ENCODE data around the gene ICAM1.

Gene ICAM1

DNA sequence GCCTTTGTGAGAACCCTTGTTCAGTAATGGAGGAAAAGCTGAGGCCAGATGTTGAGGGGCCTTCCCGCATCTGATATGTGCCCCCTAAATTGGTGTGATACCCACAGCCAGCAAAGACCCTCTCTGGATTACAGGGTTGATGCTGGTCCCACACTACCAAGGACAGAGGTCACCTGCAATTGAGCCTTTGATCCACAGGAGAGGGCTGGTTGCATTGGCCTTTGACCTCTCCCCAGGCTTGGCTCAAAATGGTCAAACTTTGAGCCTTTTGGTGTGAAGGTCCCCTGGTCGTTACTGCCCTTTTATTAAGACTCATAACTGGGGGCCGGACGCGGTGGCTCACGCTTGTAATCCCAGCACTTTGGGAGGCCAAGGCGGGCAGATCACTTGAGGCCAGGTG is 27.3 kb upstream of the ICAM1 start:
- no peak for DNase-seq

DNA sequence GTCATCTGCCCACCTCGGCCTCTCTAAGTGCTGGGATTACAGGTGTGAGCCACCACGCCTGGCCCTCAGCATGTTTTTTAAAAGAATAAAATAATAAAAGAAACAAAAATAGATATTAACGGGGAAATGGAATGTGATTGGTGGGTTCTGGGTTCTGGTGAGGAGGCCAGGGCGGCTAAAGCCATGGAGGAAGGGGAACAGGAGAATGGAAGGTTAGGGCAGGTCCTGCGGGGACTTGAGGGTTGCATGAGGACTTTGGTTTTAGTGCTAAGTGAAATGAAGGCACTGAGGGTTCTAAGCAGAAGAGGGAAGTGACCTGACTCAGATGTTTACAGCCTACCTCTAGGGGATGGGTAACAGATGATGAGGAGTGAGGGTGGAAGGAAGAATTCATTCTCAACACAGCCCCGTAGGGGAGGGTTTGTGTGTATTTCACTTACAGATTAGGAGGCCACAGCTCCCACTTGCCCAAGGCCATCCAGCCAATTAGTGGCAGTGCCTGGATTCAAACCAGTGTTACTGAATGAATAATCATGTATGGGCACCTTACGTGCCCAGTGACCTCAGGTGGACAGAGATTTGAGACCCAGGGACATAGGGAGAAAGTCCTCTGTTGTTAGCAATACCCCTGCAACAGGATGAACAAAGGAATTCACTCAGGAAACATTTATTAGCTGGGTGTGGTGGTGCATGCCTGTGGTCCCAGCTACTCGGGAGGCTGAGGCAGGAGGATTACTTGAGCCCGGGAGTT is 25.6 kb upstream of the ICAM1 start:
- DNase-seq = no peak

DNA sequence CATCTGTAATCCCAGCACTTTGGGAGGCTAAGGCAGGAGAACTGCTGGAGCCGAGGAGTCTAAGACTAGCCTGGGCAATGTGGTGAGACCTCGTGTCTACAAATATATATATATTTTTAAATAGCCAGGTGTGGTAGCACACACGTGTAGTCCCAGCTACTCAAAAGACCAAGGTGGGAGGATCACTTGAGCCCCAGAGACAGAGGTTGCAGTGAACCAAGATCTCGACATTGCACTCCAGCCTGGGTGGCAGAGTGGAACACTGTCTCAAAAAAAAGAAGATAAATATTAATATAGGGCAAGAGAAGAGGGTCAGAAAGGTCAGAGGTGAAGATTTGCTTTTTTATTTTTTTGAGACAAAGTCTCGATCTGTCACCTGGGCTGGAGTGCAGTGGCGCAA is 24.4 kb upstream of the ICAM1 start:
- DNase-seq = no peak

DNA sequence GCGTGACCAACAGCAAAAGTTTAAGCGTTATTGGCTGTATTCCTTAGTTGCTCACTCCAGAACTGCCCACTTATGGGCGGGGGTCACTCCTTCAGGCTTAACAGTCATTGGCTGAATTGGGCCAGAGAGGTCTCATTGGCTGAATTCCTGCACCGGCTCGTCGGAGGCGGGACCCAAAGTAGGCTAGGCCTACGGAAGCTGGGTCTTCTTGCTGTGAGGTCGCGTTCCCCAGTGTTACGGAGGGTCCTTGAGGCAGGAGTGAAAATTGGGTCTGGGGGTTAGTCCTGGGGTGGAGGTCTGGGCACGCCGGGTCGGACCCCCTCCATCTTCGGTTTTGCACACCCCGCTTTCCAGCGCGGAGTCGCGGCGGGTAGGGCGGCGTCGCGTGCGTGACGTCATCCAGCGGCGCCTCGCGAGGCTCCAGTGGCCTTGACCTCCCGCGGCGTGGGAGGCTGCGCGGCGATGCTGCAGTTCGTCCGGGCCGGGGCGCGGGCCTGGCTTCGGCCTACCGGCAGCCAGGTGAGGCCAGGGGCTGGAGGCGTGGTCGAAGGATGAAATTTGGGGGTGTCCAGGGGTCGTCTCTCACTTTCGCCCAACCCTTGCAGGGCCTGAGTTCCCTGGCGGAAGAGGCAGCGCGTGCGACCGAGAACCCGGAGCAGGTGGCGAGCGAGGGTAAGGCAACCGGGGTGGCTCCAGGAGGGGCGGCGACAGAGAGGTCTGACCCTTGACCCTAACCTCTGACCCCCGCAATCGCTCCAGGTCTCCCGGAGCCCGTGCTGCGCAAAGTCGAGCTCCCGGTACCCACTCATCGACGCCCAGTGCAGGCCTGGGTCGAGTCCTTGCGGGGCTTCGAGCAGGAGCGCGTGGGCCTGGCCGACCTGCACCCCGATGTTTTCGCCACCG is 18.9 kb upstream of the ICAM1 start, which contains the start of gene MRPL4:
Gene MRPL4, plus strand, starts transcription at position 423 of the 903 bp plus-strand sequence. Its CDS starts 40 bp downstream, at position 463.
- peak; percentile 99 for DNase-seq

DNA sequence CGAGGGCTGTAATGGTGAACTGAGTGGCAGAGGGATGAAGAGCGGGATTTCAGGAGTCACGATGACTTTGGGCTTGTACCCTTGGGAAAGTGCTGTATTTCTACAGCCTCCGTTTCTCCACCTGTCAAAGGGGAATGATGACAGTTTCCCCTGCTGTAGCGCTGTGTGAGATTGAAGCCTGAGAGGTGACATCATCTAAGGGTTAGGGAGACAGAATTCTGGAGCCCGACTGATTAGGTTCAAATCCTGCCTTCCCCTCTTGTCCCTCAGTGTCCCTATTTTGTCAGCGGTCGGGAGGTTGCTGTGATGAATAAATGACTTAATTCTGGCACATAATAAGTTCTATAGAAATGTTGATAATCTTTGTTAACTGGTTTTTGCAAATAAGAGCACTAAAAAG is 18.2 kb upstream of the ICAM1 start:
- DNase-seq = no peak

DNA sequence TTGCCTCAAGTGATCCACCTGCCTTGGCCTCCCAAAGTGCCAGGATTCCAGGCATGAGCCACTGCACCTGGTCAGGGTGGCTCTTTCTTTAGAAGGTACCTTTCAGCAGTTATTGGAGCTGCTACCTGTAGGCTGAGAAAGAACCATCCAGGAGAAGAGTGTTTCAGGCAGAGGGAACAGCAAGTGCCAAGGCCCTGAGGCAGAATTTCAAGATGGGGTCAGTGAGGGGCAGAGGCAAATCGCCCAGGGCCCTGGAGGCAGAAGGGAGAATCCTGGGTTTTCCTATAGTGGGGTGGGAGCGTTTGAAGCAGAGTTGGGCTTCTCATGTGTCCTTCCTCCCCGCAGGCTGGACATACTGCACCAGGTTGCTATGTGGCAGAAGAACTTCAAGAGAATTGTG is 16.7 kb upstream of the ICAM1 start:
- no peak for DNase-seq

DNA sequence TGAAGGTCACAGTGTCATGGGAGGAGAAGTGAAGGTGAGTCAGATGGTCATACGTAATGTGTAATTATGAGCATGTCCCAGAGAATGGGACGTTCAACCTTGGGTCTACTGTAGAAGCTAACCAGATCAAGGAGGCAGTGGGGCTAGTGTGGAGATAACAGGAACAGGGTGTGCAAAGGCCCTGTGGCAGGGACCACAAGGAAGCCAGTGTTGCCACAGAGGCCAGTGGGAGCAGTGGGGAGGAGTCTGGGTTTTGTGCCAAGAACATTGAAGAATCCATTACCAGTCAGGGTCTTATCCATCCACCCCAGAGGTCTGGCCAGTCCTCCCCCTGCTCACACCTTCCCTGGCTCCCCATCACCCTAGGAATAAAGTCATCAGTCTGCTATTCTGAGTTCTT is 15.6 kb upstream of the ICAM1 start:
- DNase-seq = no peak

DNA sequence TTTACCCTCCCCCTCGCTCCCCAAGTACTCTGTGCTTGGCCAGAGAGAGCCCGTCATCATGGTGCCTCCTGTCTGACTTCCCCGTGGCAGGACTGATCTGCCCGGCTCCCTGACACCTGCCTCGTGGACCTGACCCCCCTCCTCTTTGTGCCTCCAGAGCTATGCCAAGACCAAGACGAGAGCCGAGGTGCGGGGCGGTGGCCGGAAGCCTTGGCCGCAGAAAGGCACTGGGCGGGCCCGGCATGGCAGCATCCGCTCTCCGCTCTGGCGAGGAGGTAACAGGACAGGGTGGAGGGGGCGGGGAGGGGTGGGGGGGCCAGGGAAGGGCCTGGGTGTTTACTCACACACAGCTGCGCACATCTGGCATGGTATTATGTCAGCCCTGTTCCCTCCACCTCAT is 14.4 kb upstream of the ICAM1 start:
- DNase-seq = no peak

DNA sequence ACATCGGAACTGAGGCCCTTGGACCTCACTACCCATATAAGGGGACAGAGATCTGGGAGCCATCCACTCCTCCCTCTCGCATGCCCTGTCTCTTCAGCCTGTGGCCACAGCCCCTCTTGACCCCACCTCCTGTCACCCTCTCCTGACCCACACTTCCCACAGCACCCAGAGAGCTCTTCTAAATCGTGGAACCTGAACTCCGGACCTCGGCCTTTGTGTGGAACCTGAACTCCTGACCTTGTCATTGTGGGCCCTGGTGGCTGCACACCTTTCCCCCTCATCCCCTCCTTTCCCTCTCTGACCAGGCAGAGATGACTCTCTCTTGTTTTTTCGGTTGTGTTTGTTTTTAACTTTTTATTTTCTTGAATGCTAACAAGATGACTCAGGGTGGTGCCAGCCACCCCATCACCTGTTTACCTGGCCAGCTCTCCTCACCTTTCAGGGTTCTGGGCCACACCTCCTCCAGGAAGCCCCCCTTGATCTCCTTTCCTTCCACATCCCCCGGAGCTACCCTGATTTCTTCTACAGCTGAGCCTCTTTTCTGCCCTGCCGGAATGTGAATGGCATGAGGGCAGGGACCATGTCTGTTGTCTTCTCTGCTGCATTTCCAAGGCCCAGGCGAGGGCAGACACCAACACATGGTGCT is 13.8 kb upstream of the ICAM1 start:
- no peak for DNase-seq

DNA sequence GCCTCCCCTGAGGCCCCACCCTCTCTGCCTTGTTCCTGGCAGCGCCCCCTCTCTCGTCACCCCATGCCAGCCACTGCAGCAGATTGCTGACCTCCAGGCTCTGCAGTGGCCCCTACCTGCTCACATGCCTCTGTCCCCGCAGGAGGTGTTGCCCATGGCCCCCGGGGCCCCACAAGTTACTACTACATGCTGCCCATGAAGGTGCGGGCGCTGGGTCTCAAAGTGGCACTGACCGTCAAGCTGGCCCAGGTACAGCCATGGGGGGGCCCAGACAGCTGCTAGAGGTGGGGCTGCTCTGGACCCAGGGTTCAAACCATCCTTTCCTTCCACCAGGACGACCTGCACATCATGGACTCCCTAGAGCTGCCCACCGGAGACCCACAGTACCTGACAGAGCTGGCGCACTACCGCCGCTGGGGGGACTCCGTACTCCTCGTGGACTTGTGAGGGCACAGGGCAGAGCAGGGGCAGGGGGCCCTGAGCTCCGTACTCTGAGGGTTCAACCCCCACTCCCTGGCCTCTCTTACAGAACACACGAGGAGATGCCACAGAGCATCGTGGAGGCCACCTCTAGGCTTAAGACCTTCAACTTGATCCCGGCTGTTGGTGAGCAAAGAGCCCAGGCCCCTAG is 12.7 kb upstream of the ICAM1 start:
- DNase-seq = no peak

DNA sequence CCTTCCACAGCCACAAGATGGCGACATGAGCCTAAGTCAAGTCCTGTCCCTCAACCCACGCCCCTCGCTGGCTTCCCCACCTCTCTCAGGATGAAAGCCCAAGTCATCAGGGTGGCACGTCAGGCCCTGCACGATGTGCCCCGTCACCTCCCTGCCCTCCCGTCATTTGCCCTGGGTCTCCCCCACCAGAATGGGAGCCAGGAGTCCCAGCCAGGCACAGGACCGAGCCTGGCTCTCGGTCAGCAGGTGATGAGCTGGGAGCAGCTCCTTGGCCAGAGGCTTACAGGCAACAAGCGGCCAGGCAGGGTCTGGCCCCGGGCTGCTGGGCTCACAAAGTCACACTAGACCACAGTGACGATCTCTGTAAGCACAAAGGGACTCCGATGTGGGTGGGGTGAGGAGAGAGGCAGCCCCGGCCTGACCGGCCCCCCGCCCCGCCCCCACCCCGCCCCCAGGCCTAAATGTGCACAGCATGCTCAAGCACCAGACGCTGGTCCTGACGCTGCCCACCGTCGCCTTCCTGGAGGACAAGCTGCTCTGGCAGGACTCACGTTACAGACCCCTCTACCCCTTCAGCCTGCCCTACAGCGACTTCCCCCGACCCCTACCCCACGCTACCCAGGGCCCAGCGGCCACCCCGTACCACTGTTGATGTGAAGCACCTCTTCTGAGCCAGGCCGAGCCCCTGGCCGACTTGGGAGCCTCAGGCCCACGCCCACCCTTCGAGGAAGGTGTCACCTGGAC is 11.6 kb upstream of the ICAM1 start:
- DNase-seq = peak; percentile 80

DNA sequence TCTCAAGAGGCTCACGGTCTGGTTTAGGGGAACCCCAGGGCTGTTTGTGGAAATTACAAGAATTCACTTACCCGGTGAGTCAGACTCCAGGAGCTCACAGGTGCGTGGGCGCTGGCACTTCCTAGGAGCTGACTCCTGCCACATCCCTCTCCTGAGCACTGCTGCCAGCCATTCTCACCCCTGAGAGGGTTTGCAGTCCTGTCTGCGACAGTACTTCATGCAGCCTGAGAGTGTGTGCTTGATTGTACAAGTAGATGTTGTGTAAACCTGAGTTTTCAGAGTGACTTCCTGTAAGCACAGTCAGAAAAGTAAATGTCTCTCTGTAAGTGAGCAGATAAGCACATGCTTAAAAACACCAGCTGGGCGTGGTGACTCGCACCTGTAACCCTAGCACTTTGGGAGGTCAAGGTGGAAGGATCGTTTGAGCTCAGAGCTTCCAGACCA is 10.8 kb upstream of the ICAM1 start:
- DNase-seq = no peak

DNA sequence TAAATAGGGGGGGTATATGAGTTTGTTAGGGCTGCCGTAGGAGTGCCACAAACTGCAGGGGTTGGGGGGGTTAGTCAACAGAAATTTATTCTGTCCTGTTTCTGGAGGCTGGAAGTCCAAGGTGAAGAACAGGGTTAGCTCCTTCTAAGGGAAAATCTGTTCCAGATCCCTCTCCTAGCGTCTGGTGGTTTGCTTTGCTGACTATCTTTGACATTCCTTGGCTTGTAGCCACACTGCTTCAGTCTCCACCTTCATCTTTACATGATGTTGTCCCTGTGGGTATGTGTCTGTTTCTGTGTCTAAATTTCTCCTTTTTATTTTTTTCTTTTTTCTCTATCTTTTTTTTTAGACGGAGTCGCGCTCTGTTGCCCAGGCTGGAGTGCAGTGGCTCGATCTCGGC is 8.1 kb upstream of the ICAM1 start:
- DNase-seq = peak; percentile 53

DNA sequence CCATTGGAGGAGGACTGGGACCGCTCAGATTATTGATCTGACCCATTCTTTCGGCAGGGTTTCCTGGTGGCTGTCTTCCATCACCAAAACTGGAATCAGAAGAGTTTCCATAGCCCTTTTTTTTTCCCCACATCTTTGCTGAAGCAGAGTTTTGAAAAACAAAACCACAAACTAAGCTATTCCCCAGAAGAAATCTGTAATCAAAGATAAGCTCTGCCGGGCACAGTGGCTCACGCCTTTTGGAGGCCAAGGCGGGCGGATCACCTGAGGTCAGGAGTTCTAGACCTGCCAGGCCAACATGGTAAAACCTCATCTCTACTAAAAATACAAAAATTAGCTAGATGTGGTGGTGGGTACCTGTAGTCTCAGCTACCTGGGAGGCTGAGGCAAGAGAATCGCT is 4.2 kb upstream of the ICAM1 start:
- DNase-seq = no peak

DNA sequence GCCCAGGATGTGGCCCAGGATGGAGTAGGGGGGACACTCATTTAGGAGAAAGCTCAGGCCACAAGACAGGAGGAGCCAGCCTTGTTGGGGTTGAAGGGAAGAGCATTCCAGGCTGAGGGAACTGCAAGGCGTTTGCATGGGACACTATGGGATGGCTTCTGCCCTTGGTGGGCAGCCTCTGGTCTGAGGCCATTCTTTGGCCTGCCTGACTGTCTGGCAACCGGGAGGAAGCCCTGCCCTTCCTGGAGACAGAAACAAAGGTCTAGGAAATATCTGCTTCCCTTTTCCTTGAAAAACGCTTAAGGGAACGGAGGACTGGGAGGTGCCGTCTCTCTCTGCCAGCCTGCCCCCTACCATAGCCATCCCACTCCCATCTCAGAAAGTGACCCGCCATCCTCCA is 2.8 kb upstream of the ICAM1 start:
- DNase-seq = no peak

DNA sequence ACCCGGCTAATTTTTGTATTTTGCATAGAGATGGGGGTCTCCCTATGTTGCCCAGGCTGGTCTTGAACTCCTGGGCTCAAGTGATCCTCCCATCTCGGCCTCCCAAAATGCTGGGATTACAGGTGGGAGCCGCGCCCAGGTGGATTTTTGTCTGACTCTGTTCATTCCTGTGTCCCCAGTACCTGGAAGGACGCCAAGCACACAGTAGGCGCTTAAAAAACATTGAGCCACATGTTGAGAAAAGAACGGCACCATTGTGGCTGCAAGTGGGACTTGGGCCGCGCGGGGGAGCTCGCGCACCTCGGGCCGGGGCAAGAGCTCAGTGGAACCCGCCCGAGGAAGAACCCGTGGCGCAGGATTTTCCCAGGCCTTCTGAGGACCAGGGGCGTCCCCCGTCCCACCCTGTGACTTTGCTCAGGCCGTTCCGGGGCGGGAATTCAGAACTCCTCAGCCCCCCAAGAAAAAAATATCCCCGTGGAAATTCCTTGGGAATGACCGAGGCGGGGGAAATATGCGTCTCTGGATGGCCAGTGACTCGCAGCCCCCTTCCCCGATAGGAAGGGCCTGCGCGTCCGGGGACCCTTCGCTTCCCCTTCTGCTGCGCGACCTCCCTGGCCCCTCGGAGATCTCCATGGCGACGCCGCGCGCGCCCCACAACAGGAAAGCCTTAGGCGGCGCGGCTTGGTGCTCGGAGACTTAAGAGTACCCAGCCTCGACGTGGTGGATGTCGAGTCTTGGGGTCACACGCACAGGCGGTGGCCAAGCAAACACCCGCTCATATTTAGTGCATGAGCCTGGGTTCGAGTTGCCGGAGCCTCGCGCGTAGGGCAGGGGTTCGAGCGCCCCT is 1.4 kb upstream of the ICAM1 start:
- DNase-seq = peak; percentile 61

DNA sequence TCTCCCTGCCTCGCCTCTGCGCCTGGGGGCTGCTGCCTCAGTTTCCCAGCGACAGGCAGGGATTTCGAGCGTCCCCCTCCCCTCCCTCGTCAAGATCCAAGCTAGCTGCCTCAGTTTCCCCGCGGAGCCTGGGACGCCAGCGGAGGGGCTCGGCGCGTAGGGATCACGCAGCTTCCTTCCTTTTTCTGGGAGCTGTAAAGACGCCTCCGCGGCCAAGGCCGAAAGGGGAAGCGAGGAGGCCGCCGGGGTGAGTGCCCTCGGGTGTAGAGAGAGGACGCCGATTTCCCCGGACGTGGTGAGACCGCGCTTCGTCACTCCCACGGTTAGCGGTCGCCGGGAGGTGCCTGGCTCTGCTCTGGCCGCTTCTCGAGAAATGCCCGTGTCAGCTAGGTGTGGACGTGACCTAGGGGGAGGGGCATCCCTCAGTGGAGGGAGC is 722 bp upstream of the ICAM1 start:
- no peak for DNase-seq

DNA sequence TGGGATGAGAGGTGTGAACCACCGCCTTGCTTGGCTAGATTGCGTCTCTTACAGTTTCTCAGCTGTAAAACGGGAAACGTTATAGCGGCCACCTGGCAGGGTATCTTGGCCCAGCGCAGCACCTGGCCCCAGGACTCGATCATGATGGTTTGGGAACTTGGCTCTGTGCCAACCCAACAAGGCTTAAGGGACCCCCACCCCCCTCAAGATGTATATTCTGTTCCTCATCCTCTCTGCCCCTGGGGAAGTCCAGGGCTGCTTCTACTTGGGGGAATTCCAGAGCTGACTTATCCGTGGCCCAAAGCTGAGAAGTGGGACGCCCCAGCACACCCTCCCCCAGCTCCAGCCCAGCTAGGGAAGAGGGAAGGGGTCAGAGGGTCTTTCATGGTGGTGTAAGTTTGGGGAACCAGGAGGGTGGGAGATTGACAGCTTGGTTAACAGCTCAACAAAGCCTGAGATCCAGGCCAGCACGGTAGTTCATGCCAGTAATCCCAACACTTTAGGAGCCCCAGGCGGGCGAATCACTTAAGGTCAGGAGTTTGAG is 695 bp downstream of the ICAM1 start:
- DNase-seq = no peak

DNA sequence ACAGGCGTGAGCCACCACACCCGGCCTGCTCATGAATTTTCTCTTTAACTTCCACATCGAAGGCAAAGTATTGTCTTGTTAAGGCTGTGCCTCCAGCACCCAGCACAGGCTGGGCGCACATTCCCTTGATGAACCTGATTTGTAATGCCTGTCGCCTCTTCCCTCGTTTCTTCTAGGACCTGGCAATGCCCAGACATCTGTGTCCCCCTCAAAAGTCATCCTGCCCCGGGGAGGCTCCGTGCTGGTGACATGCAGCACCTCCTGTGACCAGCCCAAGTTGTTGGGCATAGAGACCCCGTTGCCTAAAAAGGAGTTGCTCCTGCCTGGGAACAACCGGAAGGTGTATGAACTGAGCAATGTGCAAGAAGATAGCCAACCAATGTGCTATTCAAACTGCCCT is 3.7 kb downstream of the ICAM1 start:
- DNase-seq = no peak

DNA sequence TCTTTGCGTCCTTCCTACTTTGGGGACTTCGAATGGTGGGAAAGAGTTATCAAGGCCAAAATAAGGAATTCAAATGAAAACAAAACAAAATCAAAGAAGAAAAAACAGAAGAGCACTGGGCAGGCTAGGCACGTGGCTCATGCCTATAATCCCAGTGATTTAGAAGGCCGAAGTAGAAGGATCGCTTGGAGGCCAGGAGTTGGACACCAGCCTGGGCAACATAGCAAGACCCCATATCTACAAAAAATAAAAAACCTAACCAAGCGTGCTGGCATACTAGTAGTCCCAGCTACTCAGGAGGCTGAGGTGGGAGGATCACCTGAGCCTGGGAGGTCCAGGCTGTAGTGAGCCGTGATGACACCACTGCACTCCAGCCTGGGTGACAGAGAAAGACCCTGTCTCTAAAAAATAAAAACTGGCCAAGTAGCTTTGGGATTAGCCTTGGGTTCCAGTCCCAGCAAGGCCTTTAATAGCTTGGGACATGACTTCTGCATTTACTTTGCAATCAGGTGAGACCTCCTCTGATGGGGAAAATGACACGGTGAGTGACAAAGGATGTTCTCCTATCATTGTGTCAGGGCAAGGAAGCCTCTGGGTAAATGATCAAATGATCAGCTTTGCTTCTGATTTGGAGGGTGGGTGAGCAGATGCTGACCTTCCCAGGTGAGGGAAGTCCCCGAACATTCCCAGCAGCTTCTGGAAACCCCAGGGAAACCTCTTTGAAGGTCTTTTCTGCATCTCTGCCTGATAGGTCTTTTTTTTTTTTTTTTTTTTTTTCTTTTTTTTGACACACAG is 7.1 kb downstream of the ICAM1 start:
- DNase-seq = no peak
